Bone marrow (tissue), 2 donors: Measurements from ENCODE around the gene PROM1.

ENCODE experiments used
- DNase-seq, 2 donors: peaks; one replicate each; lab custom pipeline; 2025; lab: John Stamatoyannopoulos, UW

Gene PROM1

DNA sequence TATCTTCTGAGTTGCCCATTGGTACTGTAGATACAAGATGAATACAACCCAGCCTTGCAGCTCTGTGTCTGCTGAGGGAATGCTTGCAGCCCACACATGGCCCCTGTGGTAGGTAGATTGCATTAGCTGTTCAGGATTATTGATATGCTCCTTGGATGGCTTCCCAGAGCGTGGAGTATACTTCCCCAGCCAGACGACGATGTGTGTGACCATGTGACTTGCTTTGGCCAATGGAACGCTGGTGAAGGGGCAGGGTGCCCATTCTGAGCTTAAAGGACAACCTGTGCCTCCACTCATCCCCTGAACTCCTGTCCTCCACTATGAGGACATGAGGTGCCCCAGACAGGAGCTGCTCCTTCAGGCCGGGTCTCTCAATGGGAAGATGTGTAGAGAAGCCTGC lies 96.9 kb downstream of the PROM1 start:
- DNase-seq, result no peak

DNA sequence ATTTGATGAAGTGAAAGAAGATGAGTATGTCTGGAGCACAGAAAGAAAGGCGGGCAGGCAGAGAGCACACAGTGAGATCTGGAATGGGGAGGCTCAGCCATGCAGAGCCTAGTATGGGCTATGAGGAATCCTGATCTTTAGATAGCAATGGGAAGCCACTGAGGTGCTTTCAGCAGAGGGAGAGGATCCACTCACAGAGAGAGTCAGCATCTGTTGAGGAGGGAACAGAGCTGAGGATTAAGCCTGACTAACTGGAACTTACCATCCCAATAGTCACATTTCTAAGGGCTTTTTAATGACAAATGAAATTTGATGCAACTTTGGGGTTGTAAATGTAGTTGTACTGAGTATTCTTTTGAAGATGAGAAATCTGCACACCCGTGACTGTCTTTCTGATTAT lies 100.2 kb downstream of the PROM1 start:
- DNase-seq, result no peak

DNA sequence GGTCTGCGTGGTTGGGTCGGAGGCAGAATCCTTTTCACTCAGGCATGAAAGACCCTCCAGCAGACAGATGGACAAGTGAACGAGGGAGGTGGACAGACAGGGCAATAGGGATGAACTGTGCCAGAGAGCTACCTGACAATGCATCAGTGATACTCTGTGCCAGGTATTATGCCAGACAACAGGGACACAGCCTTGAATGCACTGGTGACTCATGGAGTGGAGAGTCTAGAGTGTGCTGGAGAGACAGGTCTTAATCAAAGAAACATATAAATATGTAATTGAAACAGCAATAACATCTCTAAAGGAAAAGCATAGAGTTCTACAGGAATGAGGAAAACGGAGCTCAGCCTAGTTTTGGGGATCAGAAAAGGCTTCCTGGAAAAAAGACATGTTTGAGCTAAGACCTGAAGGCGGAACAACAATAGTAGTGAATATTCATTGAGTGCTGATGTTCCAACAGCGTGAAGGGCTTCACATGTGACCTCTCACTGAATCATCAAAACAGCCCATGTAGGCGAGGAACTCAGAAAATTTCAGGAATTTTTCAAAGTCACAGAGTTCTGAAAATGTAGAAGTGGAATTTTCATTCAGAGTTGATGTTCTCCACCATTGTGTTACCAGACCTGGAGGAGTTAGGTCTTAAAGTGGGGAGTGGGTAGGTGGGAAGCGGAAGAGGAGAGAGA lies 100.8 kb downstream of the PROM1 start:
- DNase-seq, result no peak

DNA sequence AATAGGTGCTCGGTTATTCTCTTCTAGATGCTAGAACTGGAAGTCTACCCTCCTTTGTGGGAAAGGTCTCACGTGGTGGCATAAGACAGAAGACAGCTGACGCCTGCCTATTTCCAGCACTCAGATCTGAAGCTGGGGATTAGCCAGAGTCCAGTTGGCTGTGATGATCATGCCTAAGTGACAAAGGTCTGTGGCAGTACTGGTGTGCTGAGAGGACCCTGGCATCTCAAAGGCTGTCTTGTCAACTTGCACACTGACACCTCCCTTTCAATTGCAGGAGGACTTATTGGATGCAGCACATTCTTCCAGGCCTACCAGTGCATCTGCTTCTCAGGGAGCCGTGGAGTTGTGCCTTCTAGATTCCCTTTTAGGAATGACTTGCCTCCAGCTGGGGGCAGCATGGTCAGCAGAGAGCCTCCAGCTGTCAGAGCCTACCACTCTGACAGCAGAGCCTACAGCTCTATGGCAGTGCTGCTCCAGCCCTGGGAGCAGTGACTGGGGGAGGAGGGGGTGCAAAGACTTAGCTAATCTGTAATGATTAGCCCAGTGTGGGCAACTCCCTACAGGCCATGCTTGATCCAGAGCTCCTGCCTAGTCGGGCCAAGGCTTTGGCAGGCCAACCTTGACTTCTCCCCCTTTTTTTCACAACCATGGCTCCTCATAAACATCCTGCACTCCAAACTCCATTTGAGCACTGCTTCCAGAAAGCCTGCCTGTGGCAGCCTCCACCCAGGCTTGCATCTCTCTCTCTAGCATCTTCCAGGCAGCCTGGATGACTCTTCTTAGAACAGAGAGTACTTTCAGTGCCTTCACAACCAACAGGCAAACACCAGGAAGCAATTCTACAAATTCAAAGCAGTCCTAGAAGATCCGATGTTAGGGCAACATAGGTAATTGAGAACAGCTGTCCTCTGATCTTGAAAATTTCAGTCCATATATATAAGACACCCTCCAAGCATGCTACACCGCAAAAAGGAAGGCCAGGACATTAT lies 107.1 kb downstream of the PROM1 start:
- DNase-seq, result no peak

DNA sequence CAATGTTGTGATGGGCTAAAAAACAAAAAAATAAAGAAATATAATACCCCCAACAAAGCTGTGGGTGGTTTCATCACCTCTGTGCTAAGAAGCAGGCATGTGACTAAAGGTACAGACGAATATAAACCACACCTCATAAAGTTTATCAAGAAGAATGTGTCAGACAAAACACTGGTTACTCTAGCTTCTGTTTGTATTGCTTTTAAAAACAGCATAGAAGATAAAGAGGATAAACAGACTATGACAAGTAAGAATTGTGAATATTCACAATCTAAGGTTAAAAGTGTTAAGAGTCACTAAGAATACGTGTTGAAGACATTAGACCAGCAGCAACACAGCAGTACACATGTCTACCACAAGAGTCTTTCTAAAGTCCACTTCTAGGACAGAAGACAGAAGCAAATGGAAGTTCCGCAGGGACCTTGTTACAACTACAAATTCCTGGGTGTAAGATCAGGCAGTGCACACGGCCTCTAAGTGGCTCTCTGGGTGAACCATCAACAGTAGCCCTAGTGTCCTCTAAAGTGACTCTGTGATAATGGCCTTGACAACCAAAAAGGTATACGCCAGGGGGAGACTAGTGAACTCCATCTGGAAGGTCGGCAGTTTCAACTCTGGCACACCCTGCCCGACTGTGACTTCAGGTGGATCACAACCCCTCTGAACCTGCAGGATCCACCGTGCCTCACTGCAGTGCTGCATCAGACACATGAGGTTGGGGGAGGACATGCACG lies 112.6 kb downstream of the PROM1 start:
- DNase-seq, result no peak

DNA sequence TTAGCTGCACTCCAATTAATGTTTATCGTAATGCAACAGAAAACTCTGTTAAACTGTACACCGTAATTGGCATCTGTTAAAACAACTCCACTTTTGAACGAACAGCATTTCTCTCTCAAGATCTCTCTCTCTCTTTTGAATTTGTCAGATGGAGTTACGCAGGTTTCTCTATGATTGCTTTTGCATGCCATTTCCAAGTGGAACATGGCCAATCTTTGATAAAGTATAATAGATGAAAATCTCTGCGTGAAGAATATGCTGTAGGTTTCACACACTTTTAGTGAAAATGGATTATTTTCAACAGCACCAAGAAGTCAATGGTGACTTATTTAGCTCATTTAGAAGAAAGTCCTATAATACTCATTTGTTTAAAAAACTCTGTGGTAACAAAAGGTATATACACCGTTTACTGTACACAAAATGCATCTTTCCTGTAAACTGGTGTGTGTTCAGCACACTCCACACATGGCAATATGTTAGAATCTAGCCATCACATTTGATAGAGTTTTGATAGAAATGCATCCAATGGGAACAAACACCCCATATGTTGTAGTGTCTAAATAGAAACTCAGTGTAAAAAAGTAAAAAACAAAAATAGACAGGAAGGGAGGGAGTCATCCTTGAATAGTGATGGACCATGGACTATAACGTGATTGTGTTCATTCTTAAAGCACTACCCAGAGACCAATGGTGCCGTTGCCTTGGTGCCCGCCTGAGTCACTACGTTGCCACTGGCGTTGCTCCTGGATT lies 115.1 kb downstream of the PROM1 start:
- no peak for DNase-seq

DNA sequence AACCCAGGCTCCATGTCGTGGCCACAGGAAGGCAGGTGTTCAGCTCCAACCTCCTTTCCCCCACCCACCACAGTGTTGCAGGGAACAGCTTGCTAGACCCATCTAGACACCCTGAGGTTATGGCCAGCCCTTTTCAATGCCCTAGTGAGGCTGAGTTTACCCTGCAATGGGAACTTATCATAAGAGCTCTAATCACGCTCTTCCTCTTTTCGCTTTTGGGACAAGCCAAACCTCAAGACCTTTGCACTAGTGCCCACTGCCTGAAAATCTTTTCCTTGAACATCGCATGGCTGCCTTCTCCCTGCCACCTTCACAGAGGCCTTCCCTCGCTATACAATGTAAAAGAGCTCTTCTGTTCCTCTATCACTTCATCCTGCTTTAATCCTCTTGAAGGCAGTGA lies 118.5 kb downstream of the PROM1 start:
- no peak for DNase-seq

DNA sequence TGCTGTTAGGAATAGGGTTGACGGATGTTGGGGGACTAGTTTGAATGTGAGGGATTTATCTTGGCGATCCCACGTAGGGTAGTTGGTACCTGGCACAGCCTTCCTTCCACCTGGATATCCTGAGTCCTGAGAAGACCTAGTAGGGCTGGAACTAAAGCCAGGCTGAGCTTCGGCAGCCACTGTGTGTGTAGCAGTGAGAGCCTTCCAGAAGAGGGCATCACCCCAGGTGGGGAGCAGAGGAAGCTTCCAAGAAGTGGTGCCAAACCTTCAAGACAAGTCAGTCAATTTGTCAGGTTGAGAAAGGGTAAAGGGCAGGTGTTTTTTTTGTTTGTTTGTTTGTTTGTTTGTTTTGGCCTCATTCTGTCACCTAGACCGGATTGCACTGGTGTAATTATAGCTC lies 119.7 kb downstream of the PROM1 start:
- DNase-seq, result no peak

DNA sequence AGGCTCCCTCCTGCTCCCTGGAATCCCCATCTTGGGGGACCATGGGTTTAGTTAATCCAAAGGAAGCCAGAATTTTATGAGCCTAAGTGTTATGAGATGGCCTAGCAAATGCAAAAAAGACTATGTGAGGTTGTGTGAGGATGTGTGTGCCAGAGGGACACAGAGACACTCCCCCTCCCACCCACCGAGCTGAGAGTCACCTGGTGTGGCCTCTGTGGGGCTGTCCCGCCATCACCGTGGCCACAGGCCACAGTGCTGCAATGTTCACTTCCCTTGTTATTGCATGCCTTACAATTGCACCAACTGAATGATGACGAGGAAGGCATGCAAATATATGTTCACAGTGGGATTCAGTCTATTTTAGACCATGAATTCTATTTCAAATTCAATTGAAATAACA lies 120.2 kb downstream of the PROM1 start:
- DNase-seq, result no peak

DNA sequence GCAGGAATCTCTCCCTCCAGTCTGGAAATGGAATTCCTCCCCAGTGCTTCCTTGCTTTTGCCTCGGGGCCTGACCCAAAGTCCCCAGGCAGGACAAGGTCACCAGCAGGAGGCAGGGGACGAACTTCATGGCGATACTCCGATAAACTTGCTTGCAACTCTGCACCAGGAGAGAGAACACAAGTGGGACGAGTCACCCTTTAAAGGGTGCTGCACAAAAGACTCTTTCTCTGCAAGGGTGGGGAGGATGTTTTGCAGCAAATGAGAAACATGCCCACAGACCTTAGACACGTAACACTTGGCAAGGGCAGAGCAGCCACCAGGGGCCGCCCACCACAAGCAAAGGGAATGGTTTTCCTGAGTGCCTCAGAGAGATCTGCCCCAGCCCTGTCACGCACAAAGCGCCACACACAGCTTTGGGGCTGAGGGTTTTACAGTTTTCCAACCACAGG lies 120.8 kb downstream of the PROM1 start, which contains the start of gene FGFBP2:
FGFBP2 (minus strand) TSS at position 175 of the 451 bp plus-strand sequence; CDS start at position 129, 46 bp downstream.
- DNase-seq, result peak in 1 of 2 donors; percentile 70

DNA sequence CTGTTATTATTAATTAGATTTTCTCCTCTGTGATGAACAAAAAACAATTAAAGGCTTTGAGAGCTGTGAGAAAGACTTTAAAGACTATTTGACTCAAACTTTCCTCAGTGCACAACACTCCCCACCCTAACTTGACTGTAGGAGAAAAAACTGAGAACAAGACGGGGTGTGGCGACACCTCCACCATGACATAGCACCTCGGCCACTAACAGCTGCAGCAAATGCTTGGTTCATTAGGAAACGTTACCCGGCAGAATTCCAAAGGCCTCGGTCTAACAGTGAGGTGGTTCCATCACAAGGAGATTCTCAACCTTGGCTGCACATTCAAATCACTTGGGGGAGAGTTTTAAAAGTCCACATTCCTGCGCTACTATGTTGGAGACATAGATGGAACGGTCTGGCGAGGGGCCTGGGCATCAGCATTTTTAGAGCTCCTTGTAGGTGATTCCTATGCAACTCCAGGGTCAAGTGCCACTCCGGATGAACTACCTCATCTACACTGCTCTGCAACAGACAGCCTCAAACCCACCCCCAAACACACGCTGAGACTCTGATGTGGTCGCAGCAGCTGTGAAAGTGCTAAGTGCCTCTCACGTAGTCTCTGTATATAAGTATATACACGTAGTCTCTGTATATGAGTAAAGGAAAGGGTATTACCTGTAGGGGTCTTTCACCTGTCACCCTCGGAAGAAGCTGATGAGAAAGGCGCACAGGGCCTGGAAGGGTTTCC lies 121.9 kb downstream of the PROM1 start:
- no peak for DNase-seq

DNA sequence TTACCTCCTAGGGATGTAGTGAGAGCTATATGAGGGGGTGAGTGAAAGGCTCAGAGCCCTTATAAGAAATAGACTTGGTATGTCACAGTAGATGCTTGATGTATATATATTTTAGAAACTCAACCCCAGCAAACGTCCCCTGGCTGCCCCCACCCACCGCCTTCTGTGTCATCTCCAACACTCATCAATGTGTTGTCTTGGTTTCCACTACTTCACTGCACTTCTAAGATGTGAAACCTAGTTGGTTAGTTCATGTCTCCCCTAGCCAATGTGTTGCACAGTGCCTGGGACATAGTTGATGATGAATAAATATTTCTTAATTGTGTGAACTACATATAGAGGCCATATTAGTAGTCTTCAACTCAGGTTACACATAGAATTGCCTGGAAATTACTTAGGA lies 125.3 kb downstream of the PROM1 start:
- DNase-seq, result no peak

DNA sequence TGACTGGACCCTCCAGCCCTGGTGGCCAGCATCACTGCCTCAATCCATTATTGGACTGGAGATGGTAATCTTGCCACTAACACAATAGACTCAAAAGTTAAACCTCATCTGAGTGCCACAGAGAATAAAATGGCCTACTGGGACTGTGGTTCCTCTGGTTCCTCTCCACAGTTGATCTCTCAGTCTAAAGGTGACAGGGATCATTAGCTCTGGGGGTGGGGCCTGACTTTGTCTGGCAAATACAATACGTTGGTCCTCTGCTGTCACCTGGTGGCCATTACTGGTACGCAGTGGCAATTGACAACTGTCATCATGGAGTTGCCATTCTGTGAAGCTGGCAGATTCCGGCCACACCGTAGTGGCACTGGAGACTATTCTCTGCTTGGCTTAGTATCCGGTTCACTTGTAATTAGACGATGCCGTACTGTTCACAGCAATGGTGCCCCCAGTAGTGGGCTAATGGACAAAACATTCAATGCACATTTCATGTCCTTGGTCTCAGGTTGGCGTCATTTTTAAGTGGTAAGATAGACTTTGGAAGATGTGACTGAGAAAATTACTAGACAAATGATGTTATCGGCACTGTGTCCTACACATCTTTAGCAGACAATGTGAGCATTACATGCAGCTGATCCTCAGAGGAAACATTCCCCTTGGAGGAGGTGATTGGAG lies 127.5 kb downstream of the PROM1 start:
- DNase-seq, result peak; percentile 32 to 73

DNA sequence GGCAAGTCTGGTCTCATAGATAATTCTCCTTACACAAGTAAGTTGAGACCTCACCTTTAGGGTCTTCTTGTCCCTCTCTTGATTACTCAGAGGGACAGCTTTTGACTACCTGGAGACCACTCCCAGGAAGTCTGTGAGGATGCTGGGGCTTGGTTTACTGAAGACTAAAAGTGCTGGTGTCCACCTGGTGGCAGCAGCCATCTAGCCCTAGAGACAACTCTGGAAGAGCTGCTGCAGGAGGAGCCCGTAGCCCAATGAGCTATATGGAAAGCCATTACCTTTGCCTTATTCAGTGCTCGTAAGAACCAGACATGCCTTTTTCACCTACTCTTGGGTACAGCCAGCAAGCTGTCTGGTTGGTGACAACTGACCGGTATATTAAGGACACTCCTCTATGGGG lies 128.2 kb downstream of the PROM1 start:
- no peak for DNase-seq

DNA sequence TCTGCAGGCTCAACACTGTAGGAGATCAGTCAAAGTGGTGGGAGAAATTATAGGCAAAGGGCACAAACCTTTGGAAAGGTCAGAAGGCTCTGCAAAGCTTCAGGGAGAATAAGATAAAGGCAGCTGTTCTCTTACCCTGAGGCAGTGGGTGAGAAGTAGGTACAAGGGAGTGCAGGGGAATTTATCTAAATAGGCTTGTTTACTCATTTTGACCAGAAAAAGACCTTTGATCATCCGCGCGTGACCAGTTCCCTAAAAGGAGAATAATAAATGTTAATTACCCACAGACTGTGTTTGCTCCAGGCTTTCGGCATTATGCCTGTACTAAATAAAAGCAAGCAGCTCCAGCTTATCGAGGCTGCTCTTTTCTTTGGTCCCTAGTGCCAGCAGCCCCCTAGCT lies 130.2 kb downstream of the PROM1 start:
- DNase-seq, result no peak

DNA sequence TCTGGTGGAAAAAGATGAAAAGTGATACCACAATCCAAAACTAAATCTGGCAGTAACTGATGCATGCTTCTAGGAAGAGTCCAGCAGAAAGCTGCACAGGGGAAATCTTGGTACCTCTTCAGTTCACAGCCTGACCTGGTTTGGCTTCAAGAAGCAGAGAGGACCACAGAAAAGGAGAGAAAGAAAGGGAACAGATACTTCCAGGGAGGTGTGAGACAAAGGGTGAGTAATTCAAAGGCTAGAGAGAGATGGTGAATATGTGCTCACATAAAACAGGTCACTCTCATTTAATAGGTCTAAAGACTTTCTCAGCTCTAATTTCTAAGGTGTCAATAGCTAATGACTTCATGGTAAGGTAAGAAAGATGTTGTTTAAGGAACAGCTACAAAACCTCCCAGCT lies 132.0 kb downstream of the PROM1 start:
- DNase-seq, result no peak

DNA sequence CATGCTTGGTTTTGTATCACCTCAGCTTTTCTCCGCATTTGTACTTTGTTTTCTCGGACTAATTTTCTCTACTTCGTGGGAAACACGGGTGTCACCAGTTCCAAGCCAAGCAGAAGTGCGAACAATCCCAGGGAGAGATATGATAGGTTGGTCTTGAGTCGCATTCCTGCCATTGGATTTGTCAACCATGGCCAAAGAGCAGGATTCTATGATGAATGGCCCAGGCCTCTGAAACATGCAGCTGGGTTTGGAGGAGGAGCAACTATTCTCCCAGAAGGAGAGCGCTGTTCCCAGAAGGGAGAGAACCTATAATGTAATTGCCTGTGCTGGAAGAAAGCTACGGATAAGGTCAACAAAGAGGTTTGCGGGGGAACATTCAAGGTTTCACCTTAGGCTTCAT lies 135.0 kb downstream of the PROM1 start:
- DNase-seq, result no peak

DNA sequence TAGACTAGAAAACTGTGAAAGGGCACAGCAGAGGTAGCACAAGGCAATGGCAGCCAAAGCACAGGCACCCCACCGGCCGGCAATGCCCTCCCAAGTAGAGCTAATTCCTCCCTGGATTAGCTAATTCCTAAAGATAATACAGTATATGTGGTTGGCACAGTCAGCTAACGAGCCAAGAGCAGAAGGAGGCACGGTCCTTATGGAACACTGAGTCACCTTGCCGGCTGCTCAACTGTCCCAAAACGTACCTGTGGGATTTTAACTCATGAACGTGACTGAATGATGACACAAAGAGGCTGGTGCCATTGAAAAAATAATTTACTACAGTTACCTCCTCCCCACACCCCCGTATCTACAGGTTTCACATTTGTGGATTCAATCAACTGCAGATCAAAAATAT lies 136.1 kb downstream of the PROM1 start:
- DNase-seq, result no peak

DNA sequence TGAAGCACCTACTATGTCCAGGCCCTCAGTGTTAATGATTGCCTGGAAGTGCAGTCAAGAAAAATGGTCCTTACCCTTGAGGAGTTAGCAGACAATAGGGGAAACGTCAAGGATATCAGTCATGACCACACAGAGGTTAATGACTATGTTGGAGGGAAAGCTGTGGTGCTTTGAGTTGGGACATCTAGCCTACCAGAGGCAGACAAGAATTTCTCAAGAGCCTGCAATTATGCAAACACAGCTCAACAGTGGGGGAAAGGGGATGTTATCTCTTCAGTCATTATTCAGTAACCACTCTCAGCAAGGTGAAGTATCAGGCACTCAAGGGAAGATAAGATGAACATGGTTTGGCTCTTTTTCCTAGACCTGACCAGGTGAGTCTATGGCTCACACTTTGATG lies 138.3 kb downstream of the PROM1 start:
- DNase-seq, result no peak

DNA sequence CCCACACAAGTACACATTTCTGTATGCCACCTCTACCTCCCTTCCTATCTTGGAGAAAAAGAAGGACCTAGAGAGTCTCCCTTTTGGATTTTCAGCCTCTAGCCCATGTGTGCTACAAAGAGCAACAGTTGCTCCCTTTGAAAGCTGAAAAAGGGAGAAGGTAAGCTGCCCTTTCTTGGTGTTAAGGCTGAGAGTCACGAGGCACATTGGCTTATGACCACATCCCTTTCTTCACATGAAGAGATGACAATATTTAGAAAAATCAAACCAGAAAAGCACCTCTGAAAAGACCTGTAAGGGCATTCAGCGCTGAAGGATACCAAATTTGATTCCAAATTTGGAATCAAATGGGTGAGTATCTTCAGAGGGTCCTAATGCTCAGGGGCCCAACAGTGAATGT lies 138.9 kb downstream of the PROM1 start:
- no peak for DNase-seq
